GM12874 (cell line): ENCODE results near the gene RPA1.

Source experiments
- TF ChIP-seq, protein P1 (sequence below): IDR thresholded peaks from 2 replicates; pipeline ENCODE4 v1.5.1; 2011; ENCODE audit warnings: low read depth, mild to moderate bottlenecking, control low read depth, low read length, moderate library complexity; ENCODE audit not compliant: insufficient read depth

Gene RPA1

DNA sequence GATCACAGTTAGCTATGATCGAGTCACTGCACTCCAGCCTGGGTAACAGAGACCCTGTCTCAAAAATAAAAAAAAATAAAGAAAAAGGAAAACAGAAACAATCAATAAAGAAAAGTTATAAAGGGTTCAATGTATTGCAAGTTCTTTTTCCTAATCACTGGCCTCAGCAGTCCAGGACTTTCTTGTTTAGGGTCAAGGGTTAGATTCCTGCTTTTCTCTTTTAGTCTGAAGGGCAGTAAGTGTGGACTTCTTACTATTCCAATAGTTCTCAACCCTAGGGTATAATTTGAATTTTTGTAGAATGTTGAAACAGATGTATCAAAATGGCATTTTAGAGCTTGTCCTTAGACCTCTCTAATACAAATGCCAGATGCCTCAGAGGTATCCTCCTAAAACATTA, 27.4 kb upstream of the RPA1 start:
- TF ChIP-seq, protein P1, sequence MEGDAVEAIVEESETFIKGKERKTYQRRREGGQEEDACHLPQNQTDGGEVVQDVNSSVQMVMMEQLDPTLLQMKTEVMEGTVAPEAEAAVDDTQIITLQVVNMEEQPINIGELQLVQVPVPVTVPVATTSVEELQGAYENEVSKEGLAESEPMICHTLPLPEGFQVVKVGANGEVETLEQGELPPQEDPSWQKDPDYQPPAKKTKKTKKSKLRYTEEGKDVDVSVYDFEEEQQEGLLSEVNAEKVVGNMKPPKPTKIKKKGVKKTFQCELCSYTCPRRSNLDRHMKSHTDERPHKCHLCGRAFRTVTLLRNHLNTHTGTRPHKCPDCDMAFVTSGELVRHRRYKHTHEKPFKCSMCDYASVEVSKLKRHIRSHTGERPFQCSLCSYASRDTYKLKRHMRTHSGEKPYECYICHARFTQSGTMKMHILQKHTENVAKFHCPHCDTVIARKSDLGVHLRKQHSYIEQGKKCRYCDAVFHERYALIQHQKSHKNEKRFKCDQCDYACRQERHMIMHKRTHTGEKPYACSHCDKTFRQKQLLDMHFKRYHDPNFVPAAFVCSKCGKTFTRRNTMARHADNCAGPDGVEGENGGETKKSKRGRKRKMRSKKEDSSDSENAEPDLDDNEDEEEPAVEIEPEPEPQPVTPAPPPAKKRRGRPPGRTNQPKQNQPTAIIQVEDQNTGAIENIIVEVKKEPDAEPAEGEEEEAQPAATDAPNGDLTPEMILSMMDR, result no peak

DNA sequence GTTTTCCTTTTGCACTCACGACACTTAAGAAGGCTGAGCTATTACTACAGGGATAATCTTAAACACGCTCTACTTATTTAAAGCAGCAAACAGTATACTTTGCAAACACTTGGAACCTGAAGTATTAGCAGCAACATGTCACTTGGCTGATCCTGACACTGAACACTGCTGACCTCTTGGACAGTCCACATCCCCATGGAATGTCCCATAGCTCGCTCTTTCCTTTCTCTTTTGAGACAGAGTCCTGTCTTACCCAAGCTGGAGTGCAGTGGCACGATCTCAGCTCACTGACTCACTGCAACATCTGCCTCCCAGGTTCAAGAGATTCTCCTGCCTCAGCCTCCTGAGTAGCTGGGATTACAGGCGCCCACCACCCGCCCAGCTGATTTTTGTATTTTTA, 26.5 kb upstream of the RPA1 start:
- TF ChIP-seq, protein P1, result no peak

DNA sequence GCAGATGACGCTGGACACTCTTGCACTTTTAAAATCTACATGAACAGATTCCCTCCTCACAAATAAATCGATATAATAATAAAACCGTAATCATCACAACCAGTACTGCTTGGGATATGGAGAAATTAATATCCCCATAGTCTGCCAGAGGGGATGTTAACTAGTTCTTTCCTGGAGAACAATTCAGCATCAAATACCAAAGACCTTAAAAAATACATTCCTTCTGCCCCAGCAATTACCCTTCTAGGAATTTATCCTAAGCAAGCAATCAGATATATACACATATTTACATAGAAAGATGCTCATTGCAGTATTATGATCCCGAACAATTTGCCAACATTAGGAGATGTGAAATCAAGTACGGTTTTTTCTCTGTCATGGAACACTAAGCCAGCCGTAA, 21.9 kb upstream of the RPA1 start:
- TF ChIP-seq, protein P1, result no peak

DNA sequence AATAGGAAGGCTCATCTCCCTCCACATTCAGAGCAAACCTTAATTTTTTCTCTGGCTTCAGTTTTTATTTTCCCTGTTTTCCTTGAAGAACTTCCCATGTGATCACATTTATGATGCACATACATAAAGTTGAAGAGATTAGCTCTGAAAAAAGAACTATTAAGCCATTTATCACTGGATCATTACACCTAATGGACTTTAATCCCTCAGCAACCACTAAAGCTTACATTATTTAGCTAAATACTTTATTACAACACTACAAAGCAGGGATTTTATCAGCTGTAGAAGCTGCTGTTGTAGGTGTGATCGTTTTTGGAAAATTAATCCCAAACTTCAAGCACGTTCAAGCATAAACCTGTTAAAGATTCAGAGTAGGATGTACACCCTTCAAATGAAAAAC, 21.2 kb upstream of the RPA1 start:
- TF ChIP-seq, protein P1, result no peak

DNA sequence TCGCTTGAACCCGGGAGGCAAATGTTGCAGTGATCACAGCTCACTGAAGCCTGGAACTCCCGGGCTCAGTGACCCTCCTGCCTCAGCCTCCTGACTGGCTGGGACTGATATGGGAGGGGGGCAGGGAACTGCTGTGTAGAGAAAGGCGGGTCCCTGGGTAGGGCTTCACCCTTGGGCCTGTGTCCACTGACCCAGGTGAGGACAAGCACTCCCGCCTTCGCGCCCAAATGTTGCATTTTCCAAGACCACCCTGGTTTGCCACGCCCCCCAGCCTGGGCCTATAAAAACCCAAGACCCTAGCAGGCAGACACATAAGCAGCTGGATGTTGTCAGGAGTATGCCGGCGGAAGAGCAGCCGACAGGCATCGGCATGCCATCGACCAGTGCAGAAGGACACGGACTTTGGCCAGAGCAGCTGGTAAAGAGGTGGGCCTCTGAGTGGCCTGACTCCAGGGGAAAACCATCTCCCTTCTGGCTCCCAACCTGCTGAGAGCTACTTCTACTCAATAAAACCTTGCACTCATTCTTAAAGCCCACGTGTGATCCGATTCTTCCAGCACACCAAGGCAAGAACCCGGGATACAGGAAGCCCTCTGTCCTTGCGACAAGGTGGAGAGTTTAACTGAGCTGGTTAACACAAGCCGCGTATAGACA, 19.2 kb upstream of the RPA1 start:
- TF ChIP-seq, protein P1, result no peak

DNA sequence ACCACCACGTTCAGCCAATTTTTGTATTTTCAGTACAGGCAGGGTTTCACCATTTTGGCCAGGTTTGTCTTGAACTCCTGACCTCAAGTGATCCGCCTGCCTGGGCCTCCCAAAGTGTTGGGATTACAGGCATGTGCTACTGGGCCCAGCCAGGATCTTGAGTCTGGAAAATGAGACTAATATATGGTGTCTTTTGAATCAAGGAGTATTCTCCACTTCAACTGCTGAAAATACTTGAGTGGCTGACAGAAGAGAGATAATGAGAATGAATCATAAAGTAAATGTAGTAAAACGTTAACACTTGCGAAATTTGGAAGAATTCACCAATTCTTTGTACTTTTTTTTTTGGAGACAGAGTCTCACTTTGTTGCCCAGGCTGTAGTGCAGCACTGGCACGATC, 16.7 kb upstream of the RPA1 start:
- TF ChIP-seq, protein P1, result no peak

DNA sequence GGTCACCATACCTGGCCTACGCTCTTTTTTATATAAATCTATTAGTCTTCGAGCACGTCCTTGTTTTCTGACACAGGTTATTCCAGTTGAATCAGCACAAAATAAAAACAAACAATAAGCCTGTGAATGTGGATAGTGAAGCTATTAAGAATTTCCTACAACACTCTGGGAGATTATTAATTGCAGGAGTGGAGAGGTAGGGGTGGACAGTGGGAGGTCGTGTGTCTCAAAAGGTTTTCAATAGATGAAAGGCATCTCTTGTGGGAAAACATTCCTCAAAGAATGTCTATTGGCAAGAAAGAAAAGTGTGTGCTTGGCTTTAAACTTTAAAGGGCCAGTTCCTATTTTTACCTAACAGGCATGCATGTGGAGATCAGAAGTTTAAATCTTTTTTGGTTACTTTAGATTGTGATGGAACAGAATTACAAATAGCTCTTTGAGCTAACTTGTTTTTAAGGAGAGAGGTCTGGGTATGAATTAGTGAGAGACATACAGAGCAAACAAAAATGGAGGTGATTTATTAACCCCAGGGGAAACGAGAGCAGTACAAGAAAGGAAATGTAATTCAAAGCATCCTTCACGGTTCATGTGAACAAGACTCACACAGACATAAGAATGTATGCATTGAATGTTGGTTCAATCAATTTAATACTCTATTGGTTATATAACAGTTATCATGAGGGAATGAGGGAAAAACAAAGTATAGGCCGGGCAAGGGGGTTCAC, 9.1 kb upstream of the RPA1 start:
- TF ChIP-seq, protein P1, result no peak
